AG09309 (cell line): ENCODE measurements around the gene LRRC1.

Experiments used
- DNase-seq: peaks from one replicate; pipeline ENCODE4 v3.0.0-alpha.2; 2010; ENCODE audit warnings: low read depth
- H3K4me3 ChIP-seq: 2 replicates; pipeline ENCODE4 v1.5.1; 2011; ENCODE audit warnings: mild to moderate bottlenecking, low read depth, low read length, moderate library complexity; ENCODE audit not compliant: control insufficient read depth
- CTCF ChIP-seq: IDR thresholded peaks from 2 replicates; pipeline ENCODE4 v1.5.1; 2011; ENCODE audit warnings: mild to moderate bottlenecking, low read depth, low read length, inconsistent platforms; ENCODE audit not compliant: insufficient read depth, control insufficient read depth; ENCODE audit errors: missing control alignments

LRRC1 gene

GRCh38 chr6:53754330-53754729, 40.5 kb upstream of the LRRC1 start:
- no peak overlapping the region for H3K4me3 ChIP-seq
- no peak for DNase-seq
- no peak for TF ChIP-seq CTCF

GRCh38 chr6:53756396-53756795, 38.4 kb upstream of the LRRC1 start:
- DNase-seq = no peak
- no peak for TF ChIP-seq CTCF
- no peak overlapping the region for H3K4me3 ChIP-seq

- H3K4me3 ChIP-seq = no peak overlapping the region
- no peak for DNase-seq
- no peak for TF ChIP-seq CTCF
These were observed 36.3 kb upstream of the LRRC1 start for GRCh38 chr6:53758496-53758895.

GRCh38 chr6:53761036-53761435, 33.8 kb upstream of the LRRC1 start:
- no peak overlapping the region for H3K4me3 ChIP-seq
- TF ChIP-seq CTCF = no peak
- DNase-seq = no peak

- no peak for TF ChIP-seq CTCF
- H3K4me3 ChIP-seq = no peak overlapping the region
- no peak for DNase-seq
These were observed 29.5 kb upstream of the LRRC1 start for GRCh38 chr6:53765270-53765669.

- DNase-seq = no peak
- no peak overlapping the region for H3K4me3 ChIP-seq
- TF ChIP-seq CTCF = no peak
These were observed 27.9 kb upstream of the LRRC1 start for GRCh38 chr6:53766930-53767329.

- DNase-seq = no peak
- no peak overlapping the region for H3K4me3 ChIP-seq
- TF ChIP-seq CTCF = no peak
These were observed 26.9 kb upstream of the LRRC1 start for GRCh38 chr6:53767941-53768340.
